Activated CD4-positive, alpha-beta T cell treated with anti-CD3 and anti-CD28 coated beads for 48 hours (primary cell): ENCODE data around the gene GRM7.
"Not testable (repeated sequence)": the region's sequence is repeated elsewhere in the genome, so short reads cannot be mapped to it uniquely, and the experiment has no call there.

Source experiments
- DNase-seq: peaks from one replicate; pipeline ENCODE4 v3.0.0-alpha.2; 2020

Gene GRM7

GRCh38 chr3:6860954-6861624, at the start of gene GRM7:
TSS of gene GRM7 (plus strand) at chr3:6861115.
- DNase-seq = no peak

- no peak for DNase-seq
These were observed 39.5 kb upstream of the GRM7 start for GRCh38 chr3:6821411-6821810.

GRCh38 chr3:6825524-6825923, 35.4 kb upstream of the GRM7 start:
- no peak for DNase-seq

- no peak for DNase-seq
These were observed 33.5 kb upstream of the GRM7 start for GRCh38 chr3:6827453-6827852.

GRCh38 chr3:6844723-6845122, 16.2 kb upstream of the GRM7 start:
- no peak for DNase-seq

GRCh38 chr3:6854184-6854583, 6.7 kb upstream of the GRM7 start:
- DNase-seq = no peak

- no peak for DNase-seq
These were observed 3.4 kb upstream of the GRM7 start for GRCh38 chr3:6857510-6857909.

GRCh38 chr3:6860149-6860953, 564 bp upstream of the GRM7 start:
- no peak for DNase-seq

GRCh38 chr3:6861625-6862000, 698 bp downstream of the GRM7 start:
- DNase-seq = no peak

- no peak for DNase-seq
These were observed 1.3 kb downstream of the GRM7 start for GRCh38 chr3:6862041-6862879.

GRCh38 chr3:6862880-6863195, 1.9 kb downstream of the GRM7 start:
- DNase-seq = no peak

GRCh38 chr3:6867269-6867668, 6.4 kb downstream of the GRM7 start:
- no peak for DNase-seq

- no peak for DNase-seq
These were observed 17.8 kb downstream of the GRM7 start for GRCh38 chr3:6878731-6879130.

GRCh38 chr3:6912240-6912639, 51.3 kb downstream of the GRM7 start:
- no peak for DNase-seq

GRCh38 chr3:6915898-6916297, 55.0 kb downstream of the GRM7 start:
- no peak for DNase-seq

- no peak for DNase-seq
These were observed 60.2 kb downstream of the GRM7 start for GRCh38 chr3:6921066-6921465.

GRCh38 chr3:6921876-6922275, 61.0 kb downstream of the GRM7 start:
- no peak for DNase-seq

GRCh38 chr3:6928064-6928463, 67.1 kb downstream of the GRM7 start:
- no peak for DNase-seq

GRCh38 chr3:6929918-6930317, 69.0 kb downstream of the GRM7 start:
- no peak for DNase-seq

GRCh38 chr3:6935418-6935817, 74.5 kb downstream of the GRM7 start:
- DNase-seq = not testable (repeated sequence)

GRCh38 chr3:6935970-6936369, 75.1 kb downstream of the GRM7 start:
- no peak for DNase-seq

- no peak for DNase-seq
These were observed 101.9 kb downstream of the GRM7 start for GRCh38 chr3:6962801-6963200.

GRCh38 chr3:6965881-6966280, 105.0 kb downstream of the GRM7 start:
- DNase-seq = no peak

GRCh38 chr3:6971933-6972332, 111.0 kb downstream of the GRM7 start:
- DNase-seq = no peak
